Measurements from ENCODE around the gene GSTM3.
"Not testable (repeated sequence)": the region's sequence is repeated elsewhere in the genome, so short reads cannot be mapped to it uniquely, and the experiment has no call there.

GSTM3 gene

GRCh38 chr1:109773900-109774485, 33.2 kb upstream of the GSTM3 start:
- no peak for FAIRE-seq

GRCh38 chr1:109773203-109773899, 32.5 kb upstream of the GSTM3 start:
- no peak for FAIRE-seq

DNA sequence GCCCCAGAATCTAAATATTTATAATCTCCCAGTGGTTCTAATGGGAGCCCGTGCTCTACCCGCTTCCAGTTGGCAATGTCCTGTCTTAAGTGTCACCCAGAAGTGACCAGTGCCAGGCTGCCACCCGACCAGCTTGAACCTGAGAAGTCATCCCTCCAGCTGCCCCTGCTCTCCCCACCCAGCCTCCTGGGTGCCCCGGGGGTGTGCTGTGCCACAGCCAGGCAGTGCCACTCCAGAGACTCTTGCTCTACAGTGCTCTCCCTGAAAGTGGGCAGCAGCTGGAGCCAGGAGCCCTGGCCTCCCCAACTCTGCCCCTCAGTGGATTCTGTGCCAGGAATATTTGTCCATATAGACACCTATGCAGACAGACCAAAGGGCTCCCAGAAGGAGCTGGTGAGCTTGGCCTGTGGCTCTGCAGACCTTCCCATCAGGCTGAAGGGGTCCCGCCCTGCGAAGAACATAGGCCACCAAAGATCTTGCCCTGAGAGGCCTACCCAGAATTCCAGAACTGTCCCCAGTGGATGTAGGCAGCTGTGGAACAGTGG, 31.9 kb upstream of the GSTM3 start:
- no peak for FAIRE-seq

DNA sequence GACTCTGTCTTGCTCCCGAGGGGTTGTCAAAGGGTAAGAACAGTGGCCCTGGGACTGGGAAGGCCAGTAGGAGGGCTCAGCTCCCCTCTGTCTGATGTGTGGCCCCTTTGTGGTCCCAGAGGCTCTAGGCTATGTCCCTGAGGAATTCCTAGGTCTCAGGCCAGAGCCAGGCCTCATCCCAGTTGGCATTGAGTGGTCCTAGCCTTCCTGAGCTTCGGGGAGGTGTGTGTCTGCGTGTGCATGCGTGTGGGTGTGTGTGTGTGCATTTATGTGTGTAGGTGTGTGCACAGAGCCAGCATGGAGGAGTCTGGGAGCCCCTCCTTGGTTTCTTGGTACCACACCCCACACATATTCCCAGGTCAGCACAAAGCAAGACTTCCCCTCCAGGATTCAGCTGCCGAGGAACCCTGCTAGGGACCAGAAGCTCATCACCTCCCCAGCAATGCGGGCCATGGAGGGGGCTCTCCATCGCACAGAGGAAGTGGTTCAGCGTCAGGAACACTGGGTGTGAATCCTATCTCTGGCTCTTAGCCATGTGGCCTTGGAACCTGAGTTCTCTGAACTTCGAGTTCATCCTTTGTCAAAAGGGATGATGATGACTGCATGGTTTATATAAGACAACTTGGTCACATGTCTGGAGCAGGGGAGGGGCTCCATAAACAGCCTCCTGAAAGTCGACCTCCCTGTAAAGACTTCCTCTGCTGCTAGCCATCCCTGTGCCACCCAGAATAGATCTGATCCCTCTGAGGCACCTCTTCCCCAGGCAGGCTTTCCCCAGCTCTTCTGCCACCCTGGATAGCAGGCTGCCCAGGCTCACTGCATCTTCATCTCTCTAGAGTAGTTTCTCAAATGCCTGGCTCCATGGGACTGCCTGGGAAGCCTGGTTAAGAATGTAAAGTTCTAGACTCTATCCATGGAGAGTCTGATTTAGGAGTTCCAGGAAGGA, 31.1 kb upstream of the GSTM3 start:
- FAIRE-seq: no peak

- FAIRE-seq: no peak
These were observed 29.7 kb upstream of the GSTM3 start for GRCh38 chr1:109770331-109771095.

- no peak for FAIRE-seq
These were observed 28.7 kb upstream of the GSTM3 start for GRCh38 chr1:109769330-109770078.

DNA sequence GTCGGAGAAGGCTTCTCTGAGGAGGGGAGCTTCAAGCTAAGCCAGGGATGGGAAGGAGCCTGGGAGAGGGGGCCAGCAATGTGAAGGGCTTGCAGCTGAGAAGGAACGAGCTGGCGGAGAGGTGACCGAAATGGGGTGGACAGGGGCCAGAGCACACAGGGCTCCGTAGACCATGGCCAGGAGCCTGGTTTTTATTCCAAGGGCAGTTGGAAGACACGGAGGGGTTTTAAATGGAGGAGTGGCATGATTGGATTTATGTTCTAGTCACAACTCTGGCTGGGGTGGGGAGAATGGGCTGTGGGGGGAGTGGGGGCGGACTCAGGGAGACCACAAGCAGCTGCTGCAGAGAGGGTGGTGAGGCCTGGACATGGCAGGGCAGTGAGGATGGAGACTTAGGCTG, 28.0 kb upstream of the GSTM3 start:
- FAIRE-seq: no peak

DNA sequence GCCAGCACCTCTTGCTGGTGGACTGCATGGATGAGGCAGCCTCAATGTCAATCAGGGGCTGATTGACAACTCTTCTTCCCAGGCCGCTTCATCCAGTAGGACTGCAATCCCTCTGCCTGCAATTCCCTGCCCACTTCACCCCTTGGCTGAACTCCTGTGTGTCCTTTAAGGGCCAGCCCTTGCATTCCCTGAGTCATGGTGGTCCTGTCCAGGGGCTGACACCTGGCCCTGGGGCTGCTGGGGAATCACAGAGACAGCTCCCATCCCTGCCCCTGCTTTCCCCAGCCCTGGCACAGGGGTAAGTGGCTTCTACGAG, 27.5 kb upstream of the GSTM3 start:
- no peak for FAIRE-seq

- no peak for FAIRE-seq
These were observed 26.9 kb upstream of the GSTM3 start for GRCh38 chr1:109767637-109768334.

DNA sequence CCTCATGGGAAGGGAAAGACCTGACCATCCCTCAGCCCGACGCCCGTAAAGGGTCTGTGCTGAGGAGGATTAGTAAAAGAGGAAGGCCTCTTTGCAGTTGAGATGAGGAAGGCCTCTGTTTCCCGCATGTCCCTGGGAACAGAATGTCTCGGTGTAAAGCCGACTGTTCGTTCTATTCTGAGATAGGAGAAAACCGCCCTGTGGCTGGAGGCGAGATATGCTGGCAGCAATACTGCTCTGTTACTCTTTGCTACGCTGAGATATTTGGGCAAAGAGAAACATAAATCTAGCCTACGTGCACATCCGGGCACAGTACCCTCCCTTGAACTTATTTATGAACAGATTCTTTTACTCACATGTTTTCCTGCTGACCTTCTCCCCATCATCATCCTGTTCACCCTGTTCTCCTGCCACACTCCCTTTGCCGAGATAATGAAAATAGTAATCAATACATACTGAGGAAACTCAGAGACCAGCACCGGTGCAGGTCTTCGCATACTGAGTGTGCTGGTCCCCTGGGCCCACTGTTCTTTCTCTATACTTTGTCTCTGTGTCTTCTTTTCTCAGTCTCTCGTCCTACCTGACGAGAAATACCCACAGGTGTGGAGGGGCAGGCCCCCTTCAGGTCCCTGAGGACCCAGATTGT, 26.3 kb upstream of the GSTM3 start:
- FAIRE-seq: not testable (repeated sequence)

DNA sequence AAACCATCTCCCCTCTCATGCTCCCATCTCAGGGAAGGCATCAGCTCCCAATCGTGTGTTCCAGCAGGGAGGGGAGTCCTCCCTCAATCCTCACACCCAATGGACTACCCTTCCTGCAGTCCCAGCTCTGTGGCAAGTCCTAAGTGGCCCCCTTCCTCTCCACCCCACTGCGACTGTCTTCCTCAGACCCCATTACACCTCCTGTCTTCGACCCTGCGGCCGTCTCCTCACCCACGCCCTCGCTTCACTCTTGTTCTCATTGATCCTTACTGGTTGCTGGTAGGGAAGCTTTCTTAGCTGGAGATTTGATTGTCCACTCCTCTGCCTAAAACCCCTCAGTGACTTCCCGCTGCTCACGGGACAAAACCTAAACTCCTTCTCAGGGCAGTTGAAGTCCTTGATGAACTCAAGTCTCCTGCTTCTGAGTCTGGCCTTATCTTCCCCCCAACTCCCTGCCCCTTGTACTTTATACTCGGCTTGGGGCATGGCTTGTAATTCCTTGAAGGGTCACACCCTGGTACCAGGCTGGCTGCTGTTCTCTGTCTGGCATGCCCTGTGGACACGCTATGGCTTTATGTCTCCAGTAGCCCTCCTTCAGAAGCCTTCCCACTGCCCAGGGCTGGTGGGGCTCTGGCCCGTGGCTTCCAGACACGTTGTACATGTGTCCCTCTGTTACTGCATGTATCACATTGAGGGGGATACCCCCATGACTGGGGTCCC, 25.2 kb upstream of the GSTM3 start:
- FAIRE-seq: no peak

GRCh38 chr1:109765483-109765815, 24.6 kb upstream of the GSTM3 start:
- no peak for FAIRE-seq

GRCh38 chr1:109764561-109765482, 24.0 kb upstream of the GSTM3 start:
- no peak for FAIRE-seq

GRCh38 chr1:109763646-109764415, 23.0 kb upstream of the GSTM3 start, which contains the start of gene EPS8L3:
Gene EPS8L3 (minus strand): TSS chr1:109763923. CDS start chr1:109761749, 2,174 bp downstream.
- FAIRE-seq: no peak

DNA sequence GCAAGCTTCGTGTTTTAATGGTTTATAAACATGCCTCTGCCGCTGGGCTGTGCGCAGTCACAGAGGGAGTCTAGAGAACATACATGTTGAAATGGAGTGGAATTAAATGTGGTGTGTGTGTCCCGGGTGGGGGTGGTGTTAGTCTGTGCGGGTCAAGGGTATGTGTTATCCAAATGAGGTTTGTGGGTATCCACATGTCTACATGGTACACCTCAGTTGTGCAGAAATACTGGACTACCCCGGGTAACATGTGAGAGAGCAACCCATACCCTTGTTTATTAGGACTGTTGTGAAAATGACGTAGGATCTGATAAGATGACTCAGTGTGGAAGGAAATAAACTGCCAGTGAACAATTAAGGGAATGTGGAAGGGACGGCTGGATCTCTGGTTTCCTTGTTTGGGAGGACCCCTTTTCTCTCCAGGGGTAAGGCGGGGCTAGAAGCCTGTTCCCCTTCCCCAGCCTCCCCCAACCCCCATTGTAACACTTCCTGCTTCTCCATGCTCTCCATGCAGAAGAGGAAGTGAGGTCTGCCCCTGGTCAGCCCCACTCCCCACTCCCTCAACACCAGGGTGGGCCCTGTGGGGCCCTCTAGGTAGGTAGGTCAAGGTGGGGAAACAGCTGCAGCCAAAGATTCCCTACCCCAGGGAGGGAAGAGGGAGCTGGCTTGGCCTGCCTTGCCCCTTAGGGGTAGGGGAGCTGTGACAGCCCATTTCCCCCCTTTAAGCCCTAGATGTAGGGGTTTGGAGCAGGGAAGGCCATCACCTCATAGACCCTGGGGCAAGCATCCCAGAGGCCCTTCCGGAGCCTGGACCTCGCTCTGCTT, 22.2 kb upstream of the GSTM3 start:
- no peak for FAIRE-seq

- FAIRE-seq: no peak
These were observed 21.3 kb upstream of the GSTM3 start for GRCh38 chr1:109762039-109762585.
